GM20431 (cell line): ENCODE results near the gene RBBP8.
"Not testable (repeated sequence)": the region's sequence is repeated elsewhere in the genome, so short reads cannot be mapped to it uniquely, and the experiment has no call there.

ENCODE experiments used
- in situ Hi-C: fragments of 300-500 bp; cut with MseI, MboI; formaldehyde crosslinking; loops from one replicate; pipeline ENCODE4 v1.15.0; 2020; ENCODE audit warnings: low sequenced_read_pairs; ENCODE audit not compliant: unreplicated experiment

RBBP8 gene

DNA sequence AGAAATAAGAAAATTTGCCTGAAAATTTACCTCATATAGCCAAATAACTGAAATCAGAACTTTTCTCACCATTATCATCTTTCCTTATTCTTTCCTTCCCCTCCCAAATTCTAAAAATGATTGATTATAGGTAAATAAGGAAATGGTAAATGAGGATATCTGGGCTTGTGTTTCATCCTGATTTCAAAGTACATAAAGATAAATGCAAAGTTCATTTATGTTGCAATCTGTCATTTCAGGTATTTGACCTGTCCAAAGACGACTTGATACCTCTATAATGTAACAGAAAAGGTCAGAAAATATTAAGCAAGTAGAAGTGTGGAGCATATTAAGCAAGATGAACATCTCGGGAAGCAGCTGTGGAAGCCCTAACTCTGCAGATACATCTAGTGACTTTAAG is 3.4 kb downstream of the RBBP8 start:
- in situ Hi-C loops = no loop called here

DNA sequence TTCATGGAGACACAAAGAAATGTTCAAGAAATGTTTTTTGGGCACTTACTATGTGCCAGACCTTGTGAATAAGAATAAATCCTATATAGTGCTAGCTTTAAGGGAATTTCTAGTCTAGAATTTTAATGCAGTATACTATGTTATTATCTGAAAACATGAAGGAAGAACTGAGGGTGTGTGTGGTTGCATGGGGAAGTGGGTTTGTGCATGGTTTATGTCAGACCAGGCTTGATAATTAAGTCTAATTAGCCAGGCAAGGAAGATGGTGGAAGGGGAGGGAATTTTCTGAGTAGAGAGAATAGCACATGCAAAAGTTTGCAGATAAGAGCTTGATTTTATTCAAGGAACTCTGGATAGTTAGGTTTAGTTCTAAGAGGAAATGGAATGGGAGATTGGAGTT is 6.5 kb downstream of the RBBP8 start:
- in situ Hi-C loops = no loop called here

DNA sequence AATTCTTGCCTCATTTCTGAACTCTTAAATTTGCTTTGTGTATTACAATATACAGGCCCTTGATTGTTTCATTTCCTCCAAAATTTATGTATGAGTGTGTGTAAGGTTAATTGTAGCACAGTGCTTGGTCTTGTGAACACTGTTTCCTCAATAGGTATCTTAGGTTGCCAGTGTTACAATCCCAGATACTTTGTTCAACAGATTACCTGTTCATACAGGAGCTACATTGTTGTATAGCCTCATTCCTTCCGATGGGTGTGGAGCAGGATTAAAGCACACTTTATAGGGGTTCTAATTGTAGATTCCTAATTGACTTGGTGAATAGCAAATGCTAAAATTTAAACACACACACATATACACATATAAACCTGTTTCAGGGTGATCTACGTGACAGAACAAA is 10.7 kb downstream of the RBBP8 start:
- in situ Hi-C loops = no loop called here

DNA sequence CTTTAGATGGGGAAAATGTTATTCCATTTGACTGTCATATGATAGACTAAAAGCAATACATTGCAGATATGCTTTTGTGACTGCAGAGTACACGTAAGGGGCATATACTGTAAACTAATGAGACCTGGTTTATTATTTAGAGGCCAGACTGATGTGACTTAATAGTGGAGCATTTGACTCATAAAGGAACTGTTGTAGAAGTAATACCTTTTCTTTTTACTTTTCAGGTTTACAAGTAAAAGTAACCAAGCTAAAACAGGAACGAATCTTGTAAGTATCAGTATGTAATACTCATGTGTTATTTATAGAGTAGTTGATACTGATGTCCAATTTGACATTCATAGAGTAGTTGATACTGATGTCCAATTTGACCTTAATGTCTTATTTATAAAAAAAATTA is 13.1 kb downstream of the RBBP8 start:
- in situ Hi-C loops = no loop called here

DNA sequence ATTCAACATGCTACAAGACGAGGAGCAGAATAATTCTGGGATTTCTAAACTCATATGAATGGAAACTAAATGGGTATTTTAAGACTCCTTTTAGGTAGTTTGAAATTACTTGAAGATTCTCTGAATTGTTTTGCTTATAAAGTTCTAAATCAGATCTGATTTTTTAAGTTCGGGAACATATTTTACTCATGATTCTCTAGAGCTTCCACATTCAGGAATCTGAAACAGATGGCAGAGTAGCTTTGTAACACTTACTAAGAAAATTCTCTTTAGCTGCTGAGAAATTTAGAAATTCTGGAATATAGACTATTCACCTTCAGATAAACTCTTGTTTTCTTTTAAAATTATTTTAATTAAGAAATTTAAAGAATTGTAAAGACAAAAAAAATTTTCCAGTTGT is 13.7 kb downstream of the RBBP8 start:
- in situ Hi-C loops = no loop called here

DNA sequence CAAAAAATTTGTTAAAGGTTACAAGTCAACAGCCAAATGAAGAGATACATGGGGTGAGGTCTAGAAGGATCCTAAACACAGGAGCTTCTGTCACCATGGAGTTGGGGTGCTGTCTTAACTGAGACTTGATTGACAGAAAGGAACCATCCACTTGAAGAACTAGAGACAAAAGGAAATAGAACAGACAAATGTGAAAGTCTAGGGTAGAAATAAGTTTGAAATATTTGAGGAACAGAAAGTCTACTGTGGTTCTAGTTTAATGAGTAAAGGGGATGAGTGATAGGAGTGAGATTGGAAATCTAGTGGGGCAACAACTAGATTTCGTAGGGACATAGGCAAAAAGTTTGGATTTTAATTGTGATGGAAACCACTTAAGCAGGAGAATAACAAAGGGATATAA is 18.7 kb downstream of the RBBP8 start:
- in situ Hi-C loops = no loop called here

DNA sequence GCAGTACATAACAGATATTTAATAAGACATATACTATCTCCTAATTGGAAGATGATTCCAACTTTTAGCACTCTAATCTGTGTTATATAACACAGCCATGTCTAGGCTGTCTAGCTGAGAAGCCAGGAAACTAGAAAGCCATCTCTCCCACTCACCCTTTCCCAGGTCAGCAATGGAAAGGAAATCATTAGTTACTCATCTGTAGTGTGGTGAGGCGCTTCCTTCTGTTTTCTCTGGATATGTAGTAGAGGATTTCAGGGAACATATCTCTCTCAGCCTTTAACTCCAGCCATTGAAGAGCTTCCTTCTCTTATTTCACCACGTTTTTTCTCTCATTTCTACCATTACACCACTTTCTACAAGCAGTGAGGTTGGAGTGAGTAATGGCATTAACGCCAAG is 19.4 kb downstream of the RBBP8 start:
- in situ Hi-C loops = no loop called here

DNA sequence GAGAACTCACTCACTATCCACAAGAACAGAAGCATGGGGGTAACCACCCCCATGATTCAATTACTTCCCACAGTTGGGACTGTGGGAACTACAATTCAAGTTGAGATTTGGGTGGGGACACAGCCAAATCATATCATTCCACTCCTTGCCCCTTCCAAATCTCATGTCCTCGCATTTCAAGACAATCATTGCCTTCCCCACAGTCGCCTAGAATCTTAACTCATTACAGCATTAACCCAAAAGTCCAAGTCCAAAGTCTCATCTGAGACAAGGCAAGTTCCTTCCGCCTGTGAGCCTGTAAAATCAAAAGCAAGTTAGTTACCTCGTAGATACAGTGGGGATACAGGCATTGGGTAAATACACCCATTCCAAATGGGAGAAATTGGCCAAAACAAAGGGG is 20.9 kb downstream of the RBBP8 start:
- in situ Hi-C loops = not testable (repeated sequence)

DNA sequence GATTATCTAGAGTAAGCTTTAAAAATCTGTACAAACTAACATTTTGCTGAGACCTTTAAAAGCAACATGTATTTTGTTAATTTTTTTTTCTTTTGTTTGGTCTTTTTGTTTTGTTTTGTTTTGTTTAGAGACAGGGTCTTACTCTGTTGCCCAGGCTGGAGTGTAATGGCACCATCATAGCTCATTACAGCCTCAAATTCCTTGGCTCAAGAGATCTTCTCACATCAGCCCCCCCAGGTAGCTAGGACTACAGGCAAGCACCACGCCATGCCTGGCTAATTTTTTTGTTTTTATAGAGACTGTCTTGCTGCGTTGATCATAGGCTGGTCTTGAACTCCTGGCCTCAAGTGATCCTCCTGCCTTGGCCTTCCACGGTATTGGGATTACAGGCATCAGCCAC is 23.1 kb downstream of the RBBP8 start:
- in situ Hi-C loops = no loop called here

DNA sequence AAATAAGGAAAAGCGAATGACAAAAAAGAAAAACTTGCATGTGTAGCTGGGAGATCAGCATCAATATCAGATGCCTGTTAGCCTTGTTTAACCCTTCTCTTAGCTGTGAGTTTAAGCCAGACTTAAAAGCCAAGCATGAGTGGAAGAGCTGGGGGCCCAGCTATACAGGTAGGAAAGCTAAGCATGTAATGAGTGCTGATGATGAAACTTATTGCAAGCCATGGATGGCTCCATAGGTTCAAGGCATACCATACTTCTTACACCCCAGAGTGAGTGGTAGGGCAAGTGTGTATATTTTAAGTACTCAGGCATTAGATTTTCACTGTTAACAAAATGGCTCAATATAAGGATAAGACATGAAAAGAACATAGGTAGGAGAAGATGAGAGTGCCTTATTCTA is 28.0 kb downstream of the RBBP8 start:
- in situ Hi-C loops = no loop called here

DNA sequence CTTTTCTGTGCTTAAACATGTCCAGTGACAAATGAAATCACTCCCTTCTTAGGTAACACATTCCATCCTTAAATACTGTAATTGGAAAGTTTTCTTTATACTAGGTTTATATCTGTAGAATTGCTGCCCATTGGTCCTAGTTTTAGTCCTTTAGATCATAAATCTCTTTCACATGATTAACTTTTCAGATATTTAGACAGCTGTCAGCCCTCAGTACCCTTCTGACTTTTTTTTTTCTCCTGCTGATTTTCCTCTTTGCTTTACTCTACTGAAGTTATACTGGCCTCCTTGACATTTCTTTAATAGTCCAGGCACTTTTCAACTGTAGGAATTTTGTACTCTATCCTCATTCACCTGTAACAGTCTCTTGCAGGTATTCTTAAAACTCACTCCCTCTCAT is 28.9 kb downstream of the RBBP8 start:
- in situ Hi-C loops = no loop called here

DNA sequence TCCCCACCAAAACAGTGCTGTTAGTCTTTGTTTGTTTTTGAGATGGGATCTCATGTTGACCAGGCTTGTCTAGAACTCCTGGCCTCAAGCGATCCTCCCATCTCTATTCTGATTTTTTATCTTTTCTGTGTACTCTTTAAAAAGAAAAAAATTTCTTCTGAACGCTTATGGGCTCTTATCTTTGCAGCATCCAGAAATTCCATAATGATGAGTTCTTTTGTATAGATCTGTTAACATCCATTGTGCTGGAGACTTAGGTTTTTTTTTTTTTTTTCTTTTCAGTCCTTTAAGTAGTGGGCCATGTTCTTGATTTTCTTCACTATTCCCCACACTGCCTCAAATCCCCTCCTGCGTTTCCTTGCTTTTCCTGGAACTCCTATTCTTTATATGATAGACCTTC is 31.0 kb downstream of the RBBP8 start:
- in situ Hi-C loops = no loop called here

DNA sequence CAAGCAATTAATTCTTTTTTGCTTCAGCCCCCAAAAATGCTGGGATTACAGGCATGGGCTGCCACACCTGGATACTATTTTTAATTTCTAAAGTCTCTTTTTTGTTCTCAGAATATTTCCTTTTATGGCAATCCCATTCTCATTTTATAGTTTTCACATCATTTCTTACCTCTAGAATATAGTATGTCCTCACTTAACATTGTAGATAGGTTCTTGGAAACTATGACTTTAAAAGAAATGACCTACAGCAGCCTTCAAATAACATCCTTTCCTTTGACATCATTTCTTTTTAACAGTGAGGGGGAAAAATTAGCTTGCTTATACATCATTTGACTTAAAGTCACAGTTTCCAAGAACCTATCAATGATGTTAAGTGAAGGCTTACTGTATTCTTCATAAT is 31.6 kb downstream of the RBBP8 start:
- in situ Hi-C loops = no loop called here

DNA sequence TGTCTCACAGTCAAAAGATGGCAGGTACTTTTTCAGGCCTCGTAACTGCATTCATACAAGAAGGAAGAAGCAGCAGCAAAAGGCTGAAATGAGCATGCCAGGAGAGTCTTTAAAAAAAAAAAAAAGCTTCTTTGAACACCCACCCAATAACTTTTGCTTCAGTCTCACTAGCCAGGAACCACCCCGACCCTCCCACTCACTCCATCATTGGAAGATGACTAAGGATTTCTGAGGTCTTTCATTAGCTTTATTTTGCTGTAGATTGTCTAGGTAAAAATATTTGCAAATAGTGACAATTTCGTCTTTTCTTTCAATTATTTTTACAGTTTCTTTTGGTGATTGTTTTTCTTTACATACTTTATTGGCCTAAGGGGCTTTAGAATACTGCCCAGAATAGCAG is 37.9 kb downstream of the RBBP8 start:
- in situ Hi-C loops = no loop called here

DNA sequence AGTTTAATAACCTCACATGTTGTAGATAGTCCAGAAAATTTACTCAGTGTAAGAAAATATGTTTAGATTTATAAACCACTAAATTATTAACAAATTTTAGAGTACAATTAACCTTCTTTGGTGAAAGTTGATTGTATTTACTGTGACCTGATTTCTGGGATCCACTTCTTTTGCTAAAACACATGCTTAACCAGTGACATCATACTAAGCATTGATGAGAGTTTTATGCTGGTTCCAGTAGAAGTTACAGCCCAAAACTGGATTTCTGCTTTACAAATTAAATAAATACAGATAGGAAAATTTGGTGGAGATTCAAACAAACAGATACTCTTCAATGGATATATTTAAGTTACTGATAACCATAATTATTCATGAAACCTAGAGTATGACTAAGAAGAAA is 40.9 kb downstream of the RBBP8 start:
- in situ Hi-C loops = no loop called here

DNA sequence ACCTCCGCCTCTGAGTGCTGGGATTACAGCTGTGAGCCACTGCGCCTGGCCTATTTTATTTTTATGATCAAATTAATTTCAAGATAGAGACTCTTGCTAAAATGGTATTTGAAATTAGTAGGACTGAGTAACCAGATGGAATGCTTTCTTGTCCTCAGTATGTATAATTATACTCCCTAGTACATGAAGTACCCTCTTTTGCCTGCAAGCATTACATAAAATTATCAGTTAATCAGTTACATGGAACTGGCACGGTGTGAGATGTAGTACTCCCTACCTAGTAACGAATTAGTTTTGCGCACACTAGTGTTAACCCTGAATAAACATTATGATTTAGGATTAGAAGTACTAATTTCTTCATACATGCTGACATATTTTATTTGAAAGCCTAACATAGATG is 41.6 kb downstream of the RBBP8 start:
- in situ Hi-C loops = loop anchor here (25.0 kb wide), 1 partner anchor 162 kb away; no protein-coding TSS in a partner anchor

DNA sequence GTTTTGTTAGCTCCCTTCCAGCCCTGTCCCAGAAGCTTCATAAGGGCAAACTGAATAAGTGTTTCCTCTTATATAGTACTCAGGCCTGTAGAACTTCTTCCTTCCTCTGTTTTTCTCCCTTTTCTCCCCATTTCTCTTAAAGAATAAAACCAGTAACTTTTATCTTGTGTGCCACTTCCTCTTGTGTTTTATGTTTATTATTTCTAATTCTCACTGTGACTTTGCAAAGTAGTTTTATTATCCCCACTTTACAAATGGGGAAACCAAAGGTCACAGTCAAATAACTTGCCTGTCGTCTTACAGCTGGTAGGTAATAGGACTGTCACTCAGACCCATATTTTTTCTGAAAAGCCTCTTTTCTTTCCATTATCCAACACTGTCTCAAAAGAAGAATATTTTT is 42.4 kb downstream of the RBBP8 start:
- in situ Hi-C loops = loop anchor here (25.0 kb wide), 1 partner anchor 163 kb away; no protein-coding TSS in a partner anchor

DNA sequence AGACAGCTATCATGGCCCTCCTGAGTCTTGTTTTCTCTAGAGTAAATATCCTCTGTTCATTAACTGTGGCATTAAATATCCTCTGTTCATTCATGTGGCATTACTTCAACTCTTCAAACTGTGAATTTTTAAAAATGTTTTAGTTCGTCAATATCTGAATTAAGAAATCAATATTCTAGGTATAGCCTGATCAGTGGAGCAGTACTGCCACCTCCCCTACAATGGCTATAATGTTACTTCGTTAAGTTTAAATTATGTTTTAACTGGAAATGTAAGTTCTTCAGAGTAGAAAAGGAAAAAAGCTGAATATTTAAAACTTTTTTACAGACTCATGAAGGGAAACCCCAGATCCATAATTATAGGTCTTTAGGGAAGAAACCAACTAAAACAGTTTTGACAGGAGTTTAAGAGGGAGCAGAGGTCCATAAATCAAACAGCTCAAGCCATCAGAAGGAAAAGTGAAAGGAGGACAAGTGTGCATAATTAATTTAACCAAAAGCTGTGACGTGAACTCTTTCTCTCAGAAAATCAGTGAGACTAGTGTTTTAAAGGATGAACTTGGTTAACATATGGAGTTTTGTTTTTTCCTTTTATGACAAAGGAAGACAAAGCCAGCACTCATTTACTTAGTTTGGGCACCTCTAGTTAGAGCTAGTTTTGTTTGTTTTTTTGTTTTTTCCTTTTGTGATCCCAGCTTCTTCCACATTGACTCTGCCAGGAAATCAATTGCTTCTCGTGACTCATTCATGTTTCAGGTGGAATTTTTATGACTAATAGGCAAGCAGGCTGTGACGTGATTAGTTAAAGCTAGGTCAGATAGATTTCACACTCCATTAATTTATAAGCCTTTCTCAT is 44.9 kb downstream of the RBBP8 start:
- in situ Hi-C loops = loop anchor here (25.0 kb wide), 1 partner anchor 166 kb away; no protein-coding TSS in a partner anchor

DNA sequence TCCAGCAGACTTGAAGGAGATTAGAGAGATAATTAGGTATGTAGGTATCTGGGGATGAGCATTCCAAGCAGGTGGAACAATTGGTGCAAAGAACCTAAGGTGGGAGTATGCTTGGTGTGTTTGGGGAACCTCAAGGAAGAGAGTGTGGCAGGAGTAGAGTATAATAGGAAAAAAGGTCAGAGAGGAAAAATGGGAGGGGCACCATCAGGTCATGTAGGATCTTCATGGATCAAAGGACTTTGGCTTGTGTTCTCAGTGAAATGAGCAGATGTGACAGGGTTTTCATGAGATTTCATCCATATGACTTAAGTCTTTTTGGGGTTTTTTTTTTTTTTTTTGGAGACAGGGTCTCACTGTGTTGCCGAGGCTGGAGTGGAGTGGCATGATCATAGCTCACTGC is 47.3 kb downstream of the RBBP8 start:
- in situ Hi-C loops = loop anchor here (25.0 kb wide), 1 partner anchor 168 kb away; no protein-coding TSS in a partner anchor

DNA sequence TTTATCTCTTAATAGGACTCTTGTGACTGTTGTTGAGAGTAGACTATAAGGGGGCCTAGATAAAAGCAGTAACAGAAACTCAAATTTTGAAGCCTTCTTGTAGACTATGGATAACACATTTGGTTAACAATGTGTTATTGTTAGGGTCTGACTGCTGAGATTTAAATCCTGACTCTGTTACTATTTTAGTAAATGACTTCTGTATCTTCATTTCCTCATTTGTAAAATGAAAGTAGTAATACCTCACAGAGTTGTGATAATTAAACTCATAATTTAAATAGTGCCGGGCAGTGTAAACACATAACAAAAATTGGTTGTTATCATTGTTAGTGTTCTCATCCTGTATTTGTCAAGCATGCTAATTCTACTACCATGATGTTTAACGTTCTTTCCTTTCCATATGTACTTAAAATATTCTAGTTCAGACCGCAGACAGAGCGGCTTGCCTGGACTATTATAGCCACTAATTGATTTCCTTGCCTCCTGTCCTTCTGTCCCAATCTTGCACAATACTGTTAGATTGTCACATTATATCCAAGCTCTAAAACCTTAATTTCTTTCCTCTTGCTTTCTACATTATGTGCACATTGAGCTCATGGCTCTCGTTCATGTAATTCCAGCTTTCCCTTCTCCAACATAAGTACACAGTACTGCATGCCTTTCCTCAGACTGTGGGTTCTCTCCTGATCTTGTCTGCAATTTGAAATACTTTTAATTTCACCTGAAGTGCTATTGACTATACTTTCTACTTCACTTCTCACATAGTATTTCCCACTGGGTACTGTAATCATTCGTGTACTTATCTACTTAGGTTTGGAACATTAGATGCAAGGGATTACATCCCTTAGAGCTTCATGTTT is 48.4 kb downstream of the RBBP8 start:
- in situ Hi-C loops = loop anchor here (25.0 kb wide), 1 partner anchor 169 kb away; no protein-coding TSS in a partner anchor

DNA sequence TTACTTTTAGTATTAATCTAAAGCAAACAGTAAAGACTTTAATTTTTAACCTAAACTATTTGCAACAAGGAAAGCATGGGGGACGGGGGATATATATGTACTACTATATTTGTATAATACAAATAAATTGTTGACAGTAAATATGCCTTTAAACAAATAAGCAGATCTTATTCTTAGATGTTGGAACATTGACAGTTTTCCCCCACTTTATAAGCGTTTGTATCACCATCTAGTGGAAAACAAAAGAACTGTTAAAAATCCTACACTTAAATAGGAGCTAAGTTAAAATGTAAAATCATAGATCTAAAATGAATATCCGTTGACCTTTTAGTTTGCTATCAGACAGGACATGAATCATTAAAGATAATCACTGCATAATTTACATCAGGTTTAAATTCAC is 50.0 kb downstream of the RBBP8 start:
- in situ Hi-C loops = loop anchor here (25.0 kb wide), 1 partner anchor 171 kb away; no protein-coding TSS in a partner anchor
